DMS53 (cell line): Measurements from ENCODE around the gene MAZ.
"Not testable (repeated sequence)": the region's sequence is repeated elsewhere in the genome, so short reads cannot be mapped to it uniquely, and the experiment has no call there.

Experiments
- DNase-seq: peaks from one replicate; lab custom pipeline; 2025; lab: John Stamatoyannopoulos, UW

Gene MAZ

DNA sequence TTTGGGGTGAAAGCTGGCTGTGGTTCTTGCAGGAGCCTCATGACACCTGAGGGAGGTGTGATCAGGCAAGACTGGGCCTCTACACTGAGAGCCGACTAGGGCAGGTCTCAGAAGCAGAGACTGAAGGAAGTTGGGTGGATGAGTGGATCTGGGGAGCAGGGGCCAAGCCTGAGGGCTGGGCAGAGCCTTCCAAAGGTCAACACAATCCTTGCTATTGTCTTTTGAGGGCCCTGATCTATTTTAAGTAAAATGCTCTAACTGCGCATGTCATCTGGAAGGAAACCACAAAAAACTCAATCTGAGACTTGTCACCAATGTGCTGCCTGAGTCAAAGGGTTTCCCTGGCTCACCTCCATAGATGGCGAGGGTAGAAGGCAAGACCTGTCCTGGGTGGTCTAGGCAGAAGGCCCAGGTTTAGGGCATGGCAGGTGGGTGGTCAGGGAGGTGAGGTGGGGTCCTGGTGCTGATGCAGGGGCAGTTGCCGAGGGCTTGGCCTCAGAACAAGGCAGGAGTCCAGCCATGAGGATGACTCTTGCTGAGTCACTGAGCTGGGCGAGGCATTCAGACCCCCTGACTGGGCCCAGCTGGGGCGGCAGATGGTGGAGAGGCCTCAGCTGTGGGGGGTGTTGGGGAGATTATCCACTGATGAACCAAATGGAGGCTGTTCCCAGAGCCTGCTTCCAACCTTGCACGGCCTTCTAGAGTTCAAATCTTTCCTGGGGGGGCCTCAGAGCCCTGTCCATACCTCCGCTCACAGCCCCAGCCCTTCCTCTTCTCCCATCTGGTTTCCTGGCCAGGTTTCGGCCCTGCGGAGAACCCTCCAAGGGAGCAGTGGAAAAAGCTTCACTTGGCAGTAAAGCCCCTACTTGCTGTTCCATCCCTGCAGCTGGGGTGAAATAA is 19.1 kb downstream of the MAZ start:
- DNase-seq, result no peak

DNA sequence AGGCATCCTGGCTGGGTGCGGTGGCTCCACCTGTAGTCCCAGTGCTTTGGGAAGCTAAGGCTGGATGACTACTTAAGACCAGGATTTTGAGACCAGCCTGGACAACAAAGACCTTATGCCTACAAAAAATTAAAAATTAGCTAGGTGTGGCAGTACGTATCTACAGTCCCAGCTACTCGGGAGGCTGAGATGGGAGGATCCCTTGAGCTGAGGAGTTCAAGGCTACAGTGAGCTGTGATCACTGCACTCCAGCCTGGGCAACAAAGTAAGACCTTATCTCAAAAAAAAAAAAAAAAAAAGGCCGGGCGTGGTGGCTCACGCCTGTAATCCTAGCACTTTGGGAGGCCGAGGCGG is 20.0 kb downstream of the MAZ start:
- no peak for DNase-seq

DNA sequence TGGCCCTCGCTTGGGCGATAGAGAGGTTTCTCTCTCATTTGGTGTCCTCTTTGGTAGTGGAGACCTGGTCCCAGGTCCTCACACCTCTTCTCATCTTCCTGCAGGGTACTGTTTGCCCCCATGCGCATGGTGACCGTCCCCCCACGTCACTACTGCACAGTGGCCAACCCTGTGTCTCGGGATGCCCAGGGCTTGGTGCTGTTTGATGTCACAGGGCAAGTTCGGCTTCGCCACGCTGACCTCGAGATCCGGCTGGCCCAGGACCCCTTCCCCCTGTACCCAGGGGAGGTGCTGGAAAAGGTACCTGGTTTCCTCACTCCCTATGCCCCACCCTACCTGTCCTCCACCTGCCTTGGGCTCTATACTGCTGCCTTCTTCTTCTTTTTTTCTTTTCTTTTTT is 24.4 kb downstream of the MAZ start:
- DNase-seq, result no peak

DNA sequence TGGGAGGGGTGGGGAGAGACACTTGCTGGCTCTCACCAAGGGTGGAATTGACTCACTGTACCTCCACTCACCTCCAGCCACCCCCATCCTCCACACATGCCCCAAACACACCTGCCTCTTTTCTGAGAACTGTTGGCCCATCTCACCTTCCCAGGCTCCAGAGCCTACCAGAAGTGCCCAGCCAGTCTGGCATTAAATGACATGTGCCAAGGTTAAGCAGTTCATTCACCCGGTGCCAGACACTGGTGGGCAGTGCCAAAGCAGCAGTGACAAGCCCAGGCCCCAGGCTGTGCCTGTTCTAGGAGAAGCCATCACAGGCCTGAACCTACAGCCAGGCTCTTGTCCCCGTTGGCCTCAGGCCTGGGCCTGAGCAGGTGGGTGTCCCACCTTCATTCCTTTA is 25.2 kb downstream of the MAZ start:
- DNase-seq, result no peak

DNA sequence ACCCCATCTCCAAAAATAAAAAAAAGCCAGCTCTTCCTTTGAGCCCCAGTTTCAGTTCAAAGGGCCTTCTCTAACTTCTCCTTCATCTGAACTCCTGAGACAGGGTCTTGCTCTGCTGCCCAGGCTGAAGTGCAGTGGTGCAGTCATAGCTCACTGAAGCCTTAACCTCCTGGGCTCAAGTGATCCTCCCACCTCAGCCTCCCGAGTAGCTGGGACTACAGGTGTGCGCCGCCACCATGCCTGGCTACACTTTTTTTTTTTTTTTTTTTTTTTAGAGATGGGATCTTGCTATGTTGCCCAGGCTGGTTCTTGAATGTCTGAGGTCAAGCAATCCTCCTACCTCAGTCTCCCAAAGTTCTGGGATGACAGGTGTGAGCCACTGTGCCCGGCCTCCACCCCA is 26.9 kb downstream of the MAZ start:
- not testable (repeated sequence) for DNase-seq

DNA sequence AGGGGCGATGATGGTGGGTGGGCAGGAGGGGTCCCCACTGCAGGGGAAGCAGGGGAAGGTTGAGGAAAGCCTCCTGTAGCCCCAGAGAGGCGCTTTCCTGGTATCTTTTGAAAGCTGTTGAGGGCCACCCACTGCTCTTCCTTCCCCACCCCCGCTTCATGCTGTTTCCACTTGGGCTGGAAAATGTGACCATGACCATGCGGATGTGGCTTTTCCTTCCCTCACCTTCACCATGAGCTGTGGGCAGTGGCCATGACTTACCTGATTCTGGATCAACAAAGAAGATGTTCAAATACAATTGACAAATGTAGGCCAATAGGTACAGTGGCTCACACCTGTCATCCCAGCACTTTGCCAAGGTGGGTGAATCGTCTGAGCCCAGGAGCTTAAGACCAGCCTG is 27.8 kb downstream of the MAZ start:
- no peak for DNase-seq

DNA sequence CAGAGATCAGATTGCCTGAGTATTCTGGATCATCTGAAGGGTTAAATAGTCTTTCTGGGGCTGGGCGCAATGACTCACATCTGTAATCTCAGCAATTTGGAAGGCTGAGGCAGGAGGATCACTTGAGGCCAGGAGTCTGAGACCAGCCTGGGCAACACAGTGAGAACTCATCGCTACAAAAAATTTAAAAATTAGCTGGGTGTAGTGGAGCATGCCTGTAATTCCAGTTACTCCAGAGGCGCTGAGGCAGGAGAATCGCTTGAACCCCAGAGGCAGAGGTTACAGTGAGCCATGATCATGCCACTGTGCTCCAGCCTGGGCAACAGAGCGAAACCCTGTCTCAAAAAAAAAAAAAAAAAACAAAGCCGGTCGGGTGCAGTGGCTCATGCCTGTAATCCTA is 29.6 kb downstream of the MAZ start:
- no peak for DNase-seq

DNA sequence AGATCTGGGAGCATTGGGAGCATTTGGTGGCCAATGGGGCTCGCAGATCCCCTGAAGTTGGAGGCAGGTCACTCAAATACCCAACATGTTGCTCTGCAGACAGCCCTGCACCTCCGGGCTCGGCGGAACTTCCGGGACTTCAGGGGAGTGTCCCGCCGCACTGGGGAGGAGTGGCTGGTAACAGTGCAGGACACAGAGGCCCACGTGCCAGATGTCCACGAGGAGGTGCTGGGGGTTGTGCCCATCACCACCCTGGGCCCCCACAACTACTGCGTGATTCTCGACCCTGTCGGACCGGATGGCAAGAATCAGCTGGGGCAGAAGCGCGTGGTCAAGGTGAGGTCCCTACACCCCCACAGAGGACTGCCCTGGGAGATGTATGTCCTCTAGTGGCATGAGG is 30.3 kb downstream of the MAZ start:
- no peak for DNase-seq

DNA sequence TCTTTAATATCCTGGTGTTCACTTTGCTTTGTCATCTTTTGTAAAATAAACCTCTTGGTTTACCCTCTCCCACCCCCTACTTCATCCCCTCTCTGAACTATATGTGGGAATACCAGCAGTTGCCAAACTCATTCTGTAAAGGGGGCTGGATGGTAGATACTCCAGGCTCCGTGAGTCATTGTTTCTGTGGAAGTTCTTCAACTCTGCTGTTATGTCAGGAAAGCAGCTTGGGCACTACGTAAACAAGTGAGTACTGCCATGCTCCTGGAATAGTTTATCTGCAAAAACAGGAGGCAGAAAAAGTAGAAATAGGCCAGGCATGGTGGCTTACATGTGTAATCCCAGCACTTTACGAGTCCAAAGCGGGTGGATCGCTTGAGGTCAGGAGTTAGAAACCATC is 31.5 kb downstream of the MAZ start:
- no peak for DNase-seq

DNA sequence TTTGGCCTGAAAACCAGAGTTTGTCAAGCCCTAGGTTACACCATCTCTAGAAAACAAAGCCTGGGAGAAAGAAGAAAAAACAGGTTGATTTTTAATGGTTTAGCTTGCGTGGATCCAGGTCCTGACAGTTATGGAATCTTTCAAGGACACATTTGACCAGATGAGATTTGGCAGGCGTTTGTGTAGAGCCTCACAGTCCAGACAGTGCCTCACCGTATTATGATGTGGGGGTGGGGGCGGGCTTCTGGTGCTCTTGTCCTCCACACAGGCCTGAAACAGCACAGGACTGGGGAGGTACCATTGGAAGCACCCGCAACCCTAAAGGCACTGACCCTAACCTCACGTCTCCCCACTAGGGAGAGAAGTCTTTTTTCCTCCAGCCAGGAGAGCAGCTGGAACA is 33.5 kb downstream of the MAZ start:
- DNase-seq, result no peak

DNA sequence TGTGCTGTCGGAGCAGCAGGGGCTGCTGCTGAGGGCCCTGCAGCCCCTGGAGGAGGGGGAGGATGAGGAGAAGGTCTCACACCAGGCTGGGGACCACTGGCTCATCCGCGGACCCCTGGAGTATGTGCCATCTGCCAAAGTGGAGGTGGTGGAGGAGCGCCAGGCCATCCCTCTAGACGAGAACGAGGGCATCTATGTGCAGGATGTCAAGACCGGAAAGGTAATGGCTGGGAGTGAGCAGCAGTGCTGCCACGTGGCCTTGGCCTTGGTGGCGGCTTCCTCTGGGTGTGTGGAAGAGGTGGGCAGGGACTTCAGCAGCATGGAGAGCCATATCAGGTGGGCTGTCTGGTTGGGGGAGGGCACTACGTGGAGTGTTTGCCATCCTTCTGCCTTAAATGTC is 33.9 kb downstream of the MAZ start:
- DNase-seq, result no peak

DNA sequence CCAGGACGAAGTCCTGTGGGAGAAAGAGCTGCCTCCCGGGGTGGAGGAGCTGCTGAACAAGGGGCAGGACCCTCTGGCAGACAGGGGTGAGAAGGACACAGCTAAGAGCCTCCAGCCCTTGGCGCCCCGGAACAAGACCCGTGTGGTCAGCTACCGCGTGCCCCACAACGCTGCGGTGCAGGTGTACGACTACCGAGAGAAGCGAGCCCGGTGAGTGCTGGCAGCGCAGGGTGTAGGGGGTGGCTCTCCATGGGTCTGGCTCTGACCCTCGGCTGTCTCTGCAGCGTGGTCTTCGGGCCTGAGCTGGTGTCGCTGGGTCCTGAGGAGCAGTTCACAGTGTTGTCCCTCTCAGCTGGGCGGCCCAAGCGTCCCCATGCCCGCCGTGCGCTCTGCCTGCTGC is 35.3 kb downstream of the MAZ start:
- no peak for DNase-seq

DNA sequence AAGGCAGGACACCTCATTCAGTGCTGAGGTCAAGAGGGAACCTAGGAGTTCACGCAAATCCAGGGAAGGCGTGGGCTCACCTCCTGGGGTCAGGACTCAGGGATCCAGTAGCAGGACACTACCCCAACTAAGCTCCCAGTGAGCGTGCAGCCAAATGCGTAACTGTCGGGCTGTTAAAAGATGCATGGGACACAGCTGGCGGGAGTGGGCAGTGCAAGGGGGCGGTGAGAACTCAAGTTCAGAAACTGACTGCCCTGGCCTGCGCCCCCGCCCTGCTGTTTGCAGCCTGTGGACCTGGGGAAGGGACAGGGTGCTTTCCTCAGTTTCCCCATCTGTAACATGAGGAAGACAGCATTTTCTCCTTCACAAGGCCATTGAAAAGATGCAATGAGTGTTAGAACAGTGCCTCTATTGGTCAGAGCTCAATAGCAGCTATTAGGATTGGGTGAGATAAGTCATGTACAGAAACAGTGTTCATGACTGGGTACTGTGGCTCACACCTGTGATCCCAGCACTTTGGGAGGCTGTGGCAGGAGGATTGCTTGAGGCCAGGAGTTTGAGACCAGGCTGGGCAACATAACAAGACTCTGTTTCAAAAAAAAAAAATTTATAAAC is 36.5 kb downstream of the MAZ start:
- DNase-seq, result peak; percentile 11

DNA sequence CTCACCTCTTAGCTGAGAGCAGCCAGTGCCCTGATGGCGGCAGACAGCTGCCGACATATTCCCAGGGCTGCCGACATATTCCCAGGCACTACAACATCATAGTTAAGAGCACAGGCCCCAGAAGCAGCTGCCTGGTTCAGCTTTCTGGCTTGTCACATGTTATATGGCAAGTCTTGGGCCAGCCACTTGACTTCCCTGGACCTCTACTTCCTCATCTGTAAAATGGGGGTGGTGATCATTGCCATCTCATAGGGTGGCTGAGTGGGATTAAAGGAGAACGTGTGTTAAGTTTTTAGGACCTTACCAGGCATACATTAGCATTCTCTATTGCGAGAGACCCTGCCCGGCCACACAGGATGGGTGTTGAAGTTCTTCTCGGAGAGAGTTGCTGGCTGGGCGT is 37.6 kb downstream of the MAZ start:
- DNase-seq, result no peak

DNA sequence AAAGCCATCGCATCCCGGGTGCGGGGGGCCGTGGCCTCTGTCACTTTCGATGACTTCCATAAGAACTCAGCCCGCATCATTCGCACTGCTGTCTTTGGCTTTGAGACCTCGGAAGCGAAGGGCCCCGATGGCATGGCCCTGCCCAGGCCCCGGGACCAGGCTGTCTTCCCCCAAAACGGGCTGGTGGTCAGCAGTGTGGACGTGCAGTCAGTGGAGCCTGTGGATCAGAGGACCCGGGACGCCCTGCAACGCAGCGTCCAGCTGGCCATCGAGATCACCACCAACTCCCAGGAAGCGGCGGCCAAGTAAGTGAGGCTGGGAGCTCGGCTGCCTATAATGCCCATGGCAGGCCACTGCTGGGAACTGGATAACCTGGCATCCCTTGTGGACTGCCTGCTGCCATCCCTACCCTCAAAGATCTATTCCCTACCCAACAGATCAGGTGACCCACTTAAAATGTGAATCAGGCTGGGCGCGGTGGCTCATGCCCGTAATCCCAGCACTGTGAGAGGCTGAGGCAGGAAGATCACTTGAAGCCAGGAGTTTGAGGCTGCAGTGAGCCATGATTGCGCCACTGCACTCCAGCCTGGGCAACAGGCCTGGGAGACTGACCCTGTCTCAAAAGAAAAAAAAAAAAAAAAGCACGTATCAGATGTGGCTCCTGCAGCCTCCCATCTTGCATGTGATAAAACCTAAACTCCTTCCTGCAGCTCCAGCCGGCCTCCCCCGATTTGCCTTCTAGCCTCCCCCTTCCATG is 38.4 kb downstream of the MAZ start:
- DNase-seq, result no peak

DNA sequence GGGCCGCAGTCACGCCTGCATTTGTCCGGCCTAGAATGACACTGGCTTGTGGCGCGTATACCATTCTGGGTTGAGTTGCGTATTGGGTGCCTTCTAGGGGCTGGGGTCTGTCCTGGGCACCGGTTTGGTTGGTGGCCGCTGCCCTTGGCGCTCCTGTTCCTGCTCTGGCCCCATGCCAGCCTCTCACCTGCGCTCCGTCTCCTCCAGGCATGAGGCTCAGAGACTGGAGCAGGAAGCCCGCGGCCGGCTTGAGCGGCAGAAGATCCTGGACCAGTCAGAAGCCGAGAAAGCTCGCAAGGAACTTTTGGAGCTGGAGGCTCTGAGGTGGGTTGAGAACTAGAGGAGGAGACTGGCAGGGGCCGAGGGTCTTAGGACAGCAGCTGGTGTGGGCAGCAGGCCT is 39.3 kb downstream of the MAZ start:
- no peak for DNase-seq

DNA sequence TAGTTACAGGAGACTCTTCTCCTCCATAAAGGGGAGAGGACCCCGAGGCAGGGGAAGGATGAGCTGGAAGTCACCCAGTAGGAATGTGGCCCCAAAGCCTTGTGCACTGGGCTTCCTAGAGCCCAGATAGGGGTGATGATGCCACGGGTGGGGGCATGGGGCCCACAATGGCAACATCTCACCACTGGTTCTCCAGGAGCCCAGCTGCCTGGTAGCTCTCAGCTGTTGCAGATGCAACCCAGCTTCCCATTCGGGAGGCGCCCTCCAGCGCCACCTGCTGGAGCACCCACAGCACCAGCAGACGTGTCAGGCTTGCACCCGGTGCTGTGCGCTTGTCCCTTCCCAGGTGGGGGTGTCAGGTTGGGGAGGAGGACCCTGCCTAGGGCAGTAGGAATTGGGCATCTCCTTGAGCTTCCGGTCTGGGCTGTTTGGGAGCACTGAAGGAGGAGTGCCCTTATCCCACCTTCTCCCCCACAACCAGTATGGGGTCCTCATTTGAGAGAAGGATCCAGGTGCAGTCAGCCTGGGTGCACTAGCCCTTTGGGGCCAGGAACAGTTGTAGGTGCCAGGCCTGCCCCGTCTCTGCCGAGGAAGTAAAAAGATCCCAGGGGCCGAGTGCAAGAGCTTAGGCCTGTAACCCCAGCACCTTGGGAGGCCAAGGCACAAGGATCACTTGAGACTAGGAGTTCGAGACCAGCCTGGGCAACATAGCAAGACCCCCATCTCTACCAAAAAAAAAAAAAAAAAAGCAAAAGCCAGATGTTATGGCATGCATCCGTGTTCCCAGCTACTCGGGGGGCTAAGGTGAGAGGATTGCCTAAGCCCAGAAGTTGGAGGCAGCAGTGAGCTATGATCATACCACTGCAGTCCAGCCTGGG is 42.3 kb downstream of the MAZ start:
- peak; percentile 78 for DNase-seq

DNA sequence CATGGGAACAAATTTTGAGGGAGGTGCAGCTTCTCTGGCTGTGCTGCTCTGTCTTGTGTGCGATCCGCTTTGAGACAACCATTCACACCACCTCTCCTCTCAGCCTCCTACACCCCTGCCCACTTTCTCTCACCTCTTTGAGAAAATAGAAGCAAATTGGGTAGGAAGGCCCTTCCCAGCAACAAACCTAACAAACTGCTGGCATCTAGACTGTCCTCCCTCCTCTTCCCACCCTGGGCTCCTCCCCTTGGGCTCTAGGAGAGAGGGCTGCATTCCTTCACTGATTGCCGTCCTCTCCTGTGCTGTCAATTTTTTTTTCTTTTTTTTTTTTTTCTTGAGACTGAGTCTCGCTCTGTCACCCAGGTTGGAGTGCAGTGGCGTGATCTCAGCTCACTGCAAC is 43.2 kb downstream of the MAZ start:
- no peak for DNase-seq

DNA sequence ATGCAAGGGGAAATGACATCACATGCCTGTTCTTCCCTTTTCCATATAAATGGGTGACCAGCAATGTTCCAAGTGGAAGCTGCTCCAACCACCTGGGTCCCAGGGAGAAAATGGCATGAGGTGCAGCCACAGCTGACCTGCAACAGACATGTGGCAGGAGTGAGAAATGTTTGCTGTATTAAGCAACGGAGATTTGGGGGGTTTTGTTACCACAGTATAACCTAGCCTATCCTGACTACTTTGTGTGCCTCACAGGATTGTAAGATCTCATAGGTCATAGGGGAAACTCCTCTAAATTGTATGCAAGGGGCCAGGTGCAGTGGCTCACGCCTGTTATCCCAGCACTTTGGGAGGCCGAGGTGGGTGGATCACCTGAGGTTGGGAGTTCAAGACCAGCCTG is 44.7 kb downstream of the MAZ start:
- DNase-seq, result no peak

DNA sequence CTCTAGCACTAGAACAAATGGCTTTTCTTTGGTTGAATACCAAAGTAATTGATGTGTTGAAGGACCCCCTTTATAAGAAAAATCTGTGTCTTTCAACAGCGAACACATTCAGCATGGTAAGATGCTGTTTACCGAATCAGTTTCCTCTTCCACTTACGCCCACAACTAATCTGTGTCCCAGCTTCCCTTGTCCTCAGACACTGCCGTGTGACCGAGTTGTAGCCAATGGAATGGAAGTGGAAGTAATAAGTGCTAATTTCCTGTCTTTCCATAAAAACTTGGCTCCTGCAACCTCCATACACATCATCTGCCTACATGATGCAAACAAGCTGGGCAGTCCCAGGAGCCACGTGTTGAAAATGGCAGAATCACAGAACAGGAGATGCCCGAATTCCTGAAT is 46.3 kb downstream of the MAZ start:
- DNase-seq, result no peak

DNA sequence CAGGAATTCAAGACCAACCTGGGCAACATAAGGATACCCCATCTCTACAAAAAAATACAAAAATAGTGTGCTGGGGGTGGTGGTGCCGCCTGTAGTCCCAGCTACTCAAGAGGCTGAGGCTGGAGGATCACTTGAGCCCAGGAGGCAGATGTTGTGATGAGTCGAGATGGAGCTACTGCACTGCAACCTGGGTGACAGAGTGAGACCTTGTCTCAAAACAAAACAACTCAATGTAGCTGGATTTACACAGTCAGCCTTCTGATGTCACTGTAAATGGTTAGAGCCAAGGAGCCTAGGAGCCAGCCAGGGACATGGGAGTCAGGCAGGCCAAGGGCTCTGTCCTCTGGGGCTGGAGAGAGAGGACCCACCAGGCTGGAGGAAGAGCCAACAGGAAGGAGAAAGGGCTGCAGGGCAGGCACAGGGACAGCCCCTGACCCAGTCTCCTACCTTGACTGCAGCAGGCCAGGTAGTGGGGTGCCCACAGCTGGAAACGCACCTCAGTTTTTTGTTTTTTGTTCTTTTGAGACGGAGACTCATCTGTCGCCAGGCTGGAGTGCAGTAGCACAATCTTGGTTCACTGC is 48.3 kb downstream of the MAZ start:
- peak; percentile 14 for DNase-seq
